ENCODE measurements around the gene SCUBE2. TPM values are rescaled to one million over a fixed set of nuclear protein-coding genes. Genes with fewer than 3 reads are reported as not detected.

SCUBE2 gene
- total RNA-seq, 4 donors from 2014 or later = 4.4 to 17.3 (median 10.3) TPM

DNA sequence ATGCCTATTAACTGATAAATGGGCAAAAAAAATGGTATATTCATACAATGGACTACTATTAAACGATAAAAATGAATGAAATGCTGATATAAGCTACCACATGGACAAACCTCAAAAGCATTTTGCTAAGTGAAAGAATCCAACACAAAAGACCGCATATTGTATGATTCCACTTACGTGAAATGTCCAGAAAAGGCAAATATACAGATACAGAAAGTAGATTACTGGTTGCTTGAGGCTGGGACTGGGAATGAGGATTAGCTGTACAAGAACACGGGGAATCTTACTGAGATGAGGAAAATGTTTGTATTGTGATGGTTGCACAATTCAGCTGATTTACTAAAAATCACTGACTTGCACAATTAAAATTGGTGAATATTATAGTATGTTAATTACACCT lies 8.8 kb downstream of the SCUBE2 start:
- no peak for DNase-seq (ENCODE audit: low spot score in 2 of 2)
- intact Hi-C loops (cut with DNase I; ENCODE audit: low total_unique reads) = no loop called here
- no peak overlapping the region for H3K4me3 ChIP-seq (ENCODE audit: low read depth, poor library complexity, severe bottlenecking)
- TF ChIP-seq, protein P1, sequence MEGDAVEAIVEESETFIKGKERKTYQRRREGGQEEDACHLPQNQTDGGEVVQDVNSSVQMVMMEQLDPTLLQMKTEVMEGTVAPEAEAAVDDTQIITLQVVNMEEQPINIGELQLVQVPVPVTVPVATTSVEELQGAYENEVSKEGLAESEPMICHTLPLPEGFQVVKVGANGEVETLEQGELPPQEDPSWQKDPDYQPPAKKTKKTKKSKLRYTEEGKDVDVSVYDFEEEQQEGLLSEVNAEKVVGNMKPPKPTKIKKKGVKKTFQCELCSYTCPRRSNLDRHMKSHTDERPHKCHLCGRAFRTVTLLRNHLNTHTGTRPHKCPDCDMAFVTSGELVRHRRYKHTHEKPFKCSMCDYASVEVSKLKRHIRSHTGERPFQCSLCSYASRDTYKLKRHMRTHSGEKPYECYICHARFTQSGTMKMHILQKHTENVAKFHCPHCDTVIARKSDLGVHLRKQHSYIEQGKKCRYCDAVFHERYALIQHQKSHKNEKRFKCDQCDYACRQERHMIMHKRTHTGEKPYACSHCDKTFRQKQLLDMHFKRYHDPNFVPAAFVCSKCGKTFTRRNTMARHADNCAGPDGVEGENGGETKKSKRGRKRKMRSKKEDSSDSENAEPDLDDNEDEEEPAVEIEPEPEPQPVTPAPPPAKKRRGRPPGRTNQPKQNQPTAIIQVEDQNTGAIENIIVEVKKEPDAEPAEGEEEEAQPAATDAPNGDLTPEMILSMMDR (IDR thresholded peaks at IDR 0.05) = no peak
- no peak for TF ChIP-seq POLR2A (IDR thresholded peaks at IDR 0.05)
- 94 to 95% methylated on average over 4 of the region's 4 CpGs for WGBS, 2 donors

- no peak for DNase-seq (ENCODE audit: low spot score in 2 of 2)
- 69 to 70% methylated on average over 1 of the region's 1 CpG for WGBS, 2 donors
- intact Hi-C loops (cut with DNase I; ENCODE audit: low total_unique reads) = no loop called here
- H3K4me3 ChIP-seq (ENCODE audit: low read depth, poor library complexity, severe bottlenecking) = no peak overlapping the region
- TF ChIP-seq, protein P1 (IDR thresholded peaks at IDR 0.05) = no peak
- no peak for TF ChIP-seq POLR2A (IDR thresholded peaks at IDR 0.05)
These were observed 10.2 kb downstream of the SCUBE2 start for GRCh38 chr11:9081153-9081552.

DNA sequence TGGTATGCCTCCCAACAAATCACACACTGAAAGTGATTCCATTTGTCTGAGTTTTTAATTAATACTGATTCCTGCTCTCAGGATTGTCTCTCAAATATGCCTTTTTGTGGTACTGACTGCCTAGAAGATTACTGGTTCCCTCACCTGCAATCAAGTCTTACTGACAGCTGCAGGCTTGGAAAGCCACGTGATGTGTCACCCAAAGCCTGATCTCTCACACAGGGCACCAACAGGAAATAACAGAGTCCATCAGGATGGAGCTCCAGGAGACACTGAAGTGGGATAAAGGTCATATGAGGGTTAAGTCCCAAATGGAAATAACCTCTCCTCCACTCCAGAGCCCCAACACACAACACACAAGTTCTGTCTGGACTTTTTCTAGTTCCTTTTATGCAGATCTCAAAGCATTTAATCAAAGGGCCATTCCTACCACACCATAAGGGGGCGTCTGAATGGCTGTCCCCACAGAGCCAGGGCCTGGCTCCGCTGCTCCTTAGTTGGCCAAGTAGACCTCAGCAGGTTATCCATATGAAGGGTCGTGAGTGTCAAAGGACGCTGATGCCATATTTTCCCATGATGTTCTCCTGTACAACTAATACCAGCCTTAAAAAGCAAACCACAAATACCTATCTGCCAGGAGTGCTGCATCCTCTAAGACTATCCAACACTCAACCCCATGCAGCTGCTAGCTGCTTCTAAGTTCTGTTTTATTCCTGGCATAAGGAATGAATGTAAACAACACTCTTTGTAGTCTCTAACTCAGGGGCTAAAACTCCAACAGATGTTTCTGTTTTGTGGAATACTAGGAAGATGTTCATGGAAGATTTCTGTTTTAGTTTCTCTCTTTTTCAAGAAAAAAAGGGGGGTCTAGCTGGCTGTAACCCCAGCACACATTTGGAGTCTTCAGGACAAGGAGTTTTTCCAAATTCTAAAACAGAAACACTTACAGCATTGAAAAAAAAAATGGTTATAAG lies 13.0 kb downstream of the SCUBE2 start:
- DNase-seq (ENCODE audit: low spot score in 2 of 2) = no peak
- intact Hi-C loops (cut with DNase I; ENCODE audit: low total_unique reads) = no loop called here
- WGBS, 2 donors = 79 to 85% methylated on average over 5 of the region's 5 CpGs
- TF ChIP-seq, protein P1 (IDR thresholded peaks at IDR 0.05) = no peak
- TF ChIP-seq POLR2A (IDR thresholded peaks at IDR 0.05) = no peak
- no peak overlapping the region for H3K4me3 ChIP-seq (ENCODE audit: low read depth, poor library complexity, severe bottlenecking)

DNA sequence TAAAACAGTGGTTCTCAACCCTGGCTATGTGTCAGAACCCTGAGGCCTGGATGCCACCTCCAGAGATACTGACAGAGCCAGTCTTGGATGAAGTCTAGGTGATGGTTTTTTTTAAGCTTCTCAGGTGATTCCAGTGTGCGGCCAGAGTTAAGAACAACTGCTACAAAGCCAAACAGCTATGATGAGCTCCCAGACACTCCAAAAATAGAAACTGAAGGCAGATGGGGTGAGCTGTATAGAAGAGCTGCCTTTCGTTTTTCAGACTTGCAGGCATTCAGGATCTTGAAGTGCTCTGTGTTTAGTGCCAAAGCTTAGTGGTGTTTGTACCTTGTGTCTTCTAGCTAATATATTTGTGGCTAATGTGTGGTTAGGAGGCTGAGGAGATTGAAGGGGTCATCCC lies 14.2 kb downstream of the SCUBE2 start:
- no peak overlapping the region for H3K4me3 ChIP-seq (ENCODE audit: low read depth, poor library complexity, severe bottlenecking)
- 43 to 56% methylated on average over 2 of the region's 2 CpGs for WGBS, 2 donors
- intact Hi-C loops (cut with DNase I; ENCODE audit: low total_unique reads) = no loop called here
- TF ChIP-seq, protein P1 (IDR thresholded peaks at IDR 0.05) = no peak
- TF ChIP-seq POLR2A (IDR thresholded peaks at IDR 0.05) = no peak
- no peak for DNase-seq (ENCODE audit: low spot score in 2 of 2)

GRCh38 chr11:9076661-9077060 lies 14.7 kb downstream of the SCUBE2 start:
- no peak overlapping the region for H3K4me3 ChIP-seq (ENCODE audit: low read depth, poor library complexity, severe bottlenecking)
- TF ChIP-seq, protein P1 (IDR thresholded peaks at IDR 0.05) = no peak
- TF ChIP-seq POLR2A (IDR thresholded peaks at IDR 0.05) = no peak
- intact Hi-C loops (cut with DNase I; ENCODE audit: low total_unique reads) = no loop called here
- whole genome bisulfite sequencing, 2 donors = 36 to 53% methylated on average over 3 of the region's 3 CpGs
- peak in 1 of 2 donors; percentile 49 for DNase-seq (ENCODE audit: low spot score in 2 of 2)
